GM19239 (cell line): ENCODE data around the gene MSX1.
A peak's percentile ranks its signal among the peaks of the same experiment; 100 is the strongest.

Experiments used
- DNase-seq: peaks from one replicate; pipeline ENCODE4 v3.0.0; 2011; ENCODE audit warnings: low spot score; ENCODE audit not compliant: insufficient read length
- FAIRE-seq: peaks from 2 replicates; lab custom pipeline; 2011; peaks lifted over from hg19 to GRCh38; lab: Jason Lieb, UNC

The MSX1 gene

GRCh38 chr4:4867375-4868039 is 8.0 kb downstream of the MSX1 start:
- FAIRE-seq (no peak), DNase-seq (no peak)

- no peak for DNase-seq
- FAIRE-seq = no peak
These were observed 8.7 kb downstream of the MSX1 start for GRCh38 chr4:4868040-4868757.

- FAIRE-seq (no peak), DNase-seq (no peak)
These were observed 9.6 kb downstream of the MSX1 start for GRCh38 chr4:4868758-4869723.

GRCh38 chr4:4869731-4870571 is 10.5 kb downstream of the MSX1 start:
- DNase-seq (no peak), FAIRE-seq (no peak)

GRCh38 chr4:4870576-4871241 is 11.2 kb downstream of the MSX1 start:
- no peak for DNase-seq
- peak; percentile 8 for FAIRE-seq

GRCh38 chr4:4871242-4871572 is 11.7 kb downstream of the MSX1 start:
- DNase-seq = no peak
- no peak for FAIRE-seq

GRCh38 chr4:4871573-4872313 is 12.3 kb downstream of the MSX1 start:
- no peak for FAIRE-seq
- DNase-seq = no peak

- no peak for DNase-seq
- FAIRE-seq = no peak
These were observed 12.9 kb downstream of the MSX1 start for GRCh38 chr4:4872314-4872903.

GRCh38 chr4:4873203-4873602 is 13.7 kb downstream of the MSX1 start:
- FAIRE-seq (no peak), DNase-seq (no peak)

- FAIRE-seq = no peak
- no peak for DNase-seq
These were observed 14.8 kb downstream of the MSX1 start for GRCh38 chr4:4874254-4874653.

GRCh38 chr4:4875147-4875546 is 15.7 kb downstream of the MSX1 start:
- FAIRE-seq (no peak), DNase-seq (no peak)

- DNase-seq (no peak), FAIRE-seq (no peak)
These were observed 16.1 kb downstream of the MSX1 start for GRCh38 chr4:4875611-4876010.

GRCh38 chr4:4876945-4877661 is 17.6 kb downstream of the MSX1 start:
- FAIRE-seq = no peak
- no peak for DNase-seq

- FAIRE-seq (no peak), DNase-seq (no peak)
These were observed 21.0 kb downstream of the MSX1 start for GRCh38 chr4:4880492-4880891.

- no peak for DNase-seq
- FAIRE-seq = no peak
These were observed 22.0 kb downstream of the MSX1 start for GRCh38 chr4:4881432-4881831.

- DNase-seq (no peak), FAIRE-seq (no peak)
These were observed 25.1 kb downstream of the MSX1 start for GRCh38 chr4:4884611-4885010.

GRCh38 chr4:4887426-4887825 is 28.0 kb downstream of the MSX1 start:
- no peak for DNase-seq
- no peak for FAIRE-seq

- FAIRE-seq = no peak
These were observed 29.2 kb downstream of the MSX1 start for GRCh38 chr4:4888695-4889094.

More at GRCh38 chr4:4888695-4889094, 29.2 kb downstream of the MSX1 start:
- no peak for DNase-seq
